ENCODE results near the gene GPATCH11.

GPATCH11 gene

GRCh38 chr2:37104178-37104577, 19.9 kb downstream of the GPATCH11 start:
- DNase-seq (ENCODE audit: extremely low read depth in 1 of 2, low read depth in 1 of 2) = no peak

- DNase-seq (ENCODE audit: extremely low read depth in 1 of 2, low read depth in 1 of 2) = no peak
Observed at GRCh38 chr2:37105150-37105549, 20.8 kb downstream of the GPATCH11 start.

- DNase-seq (ENCODE audit: extremely low read depth in 1 of 2, low read depth in 1 of 2) = no peak
Observed at GRCh38 chr2:37109523-37109922, 25.2 kb downstream of the GPATCH11 start.

GRCh38 chr2:37110306-37111212, 26.2 kb downstream of the GPATCH11 start:
- no peak for DNase-seq (ENCODE audit: extremely low read depth in 1 of 2, low read depth in 1 of 2)

- no peak for DNase-seq (ENCODE audit: extremely low read depth in 1 of 2, low read depth in 1 of 2)
Observed at GRCh38 chr2:37111958-37112357, 27.6 kb downstream of the GPATCH11 start.

GRCh38 chr2:37117566-37117965, 33.2 kb downstream of the GPATCH11 start:
- no peak for DNase-seq (ENCODE audit: extremely low read depth in 1 of 2, low read depth in 1 of 2)

GRCh38 chr2:37119157-37119556, 34.8 kb downstream of the GPATCH11 start:
- DNase-seq (ENCODE audit: extremely low read depth in 1 of 2, low read depth in 1 of 2) = no peak

GRCh38 chr2:37125416-37125815, 41.1 kb downstream of the GPATCH11 start:
- no peak for DNase-seq (ENCODE audit: extremely low read depth in 1 of 2, low read depth in 1 of 2)

- no peak for DNase-seq (ENCODE audit: extremely low read depth in 1 of 2, low read depth in 1 of 2)
Observed at GRCh38 chr2:37132914-37133313, 48.6 kb downstream of the GPATCH11 start.

GRCh38 chr2:37142546-37142945, 58.2 kb downstream of the GPATCH11 start:
- no peak for DNase-seq (ENCODE audit: extremely low read depth in 1 of 2, low read depth in 1 of 2)

GRCh38 chr2:37143974-37144373, 59.7 kb downstream of the GPATCH11 start:
- DNase-seq (ENCODE audit: extremely low read depth in 1 of 2, low read depth in 1 of 2) = no peak

GRCh38 chr2:37146062-37146461, 61.7 kb downstream of the GPATCH11 start:
- no peak for DNase-seq (ENCODE audit: extremely low read depth in 1 of 2, low read depth in 1 of 2)

- no peak for DNase-seq (ENCODE audit: extremely low read depth in 1 of 2, low read depth in 1 of 2)
Observed at GRCh38 chr2:37148325-37148724, 64.0 kb downstream of the GPATCH11 start.
